ENCODE measurements around the gene TMC3. TPM values are rescaled to one million over a fixed set of nuclear protein-coding genes. Genes with fewer than 3 reads are reported as not detected.

The TMC3 gene
- total RNA-seq, 1 donor from 2014 or later: not detected

DNA sequence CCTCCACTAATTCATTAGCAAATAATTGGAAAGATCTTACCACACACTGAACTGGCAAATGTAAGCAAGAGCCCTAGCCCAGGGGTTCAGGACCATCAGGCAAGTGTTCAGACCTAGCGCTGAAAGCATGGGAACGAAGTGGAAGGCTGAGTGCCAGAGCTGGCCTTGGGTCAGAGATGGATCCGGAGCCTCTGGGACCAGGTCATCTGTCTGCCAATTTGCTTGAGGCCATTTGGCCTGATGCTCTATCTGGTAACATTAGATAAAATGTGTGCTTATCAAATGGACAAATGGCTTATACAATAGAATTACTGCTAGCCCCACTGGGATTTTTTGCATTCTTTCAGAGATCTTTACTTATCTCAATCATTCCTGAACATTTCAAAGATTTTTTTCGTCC lies 1.4 kb upstream of the TMC3 start:
- H3K27me3 ChIP-seq (ENCODE audit: control insufficient read depth, insufficient read depth, low read length): peaks cover 5% of the 10 kb centered on the region
- TF ChIP-seq, protein P1, sequence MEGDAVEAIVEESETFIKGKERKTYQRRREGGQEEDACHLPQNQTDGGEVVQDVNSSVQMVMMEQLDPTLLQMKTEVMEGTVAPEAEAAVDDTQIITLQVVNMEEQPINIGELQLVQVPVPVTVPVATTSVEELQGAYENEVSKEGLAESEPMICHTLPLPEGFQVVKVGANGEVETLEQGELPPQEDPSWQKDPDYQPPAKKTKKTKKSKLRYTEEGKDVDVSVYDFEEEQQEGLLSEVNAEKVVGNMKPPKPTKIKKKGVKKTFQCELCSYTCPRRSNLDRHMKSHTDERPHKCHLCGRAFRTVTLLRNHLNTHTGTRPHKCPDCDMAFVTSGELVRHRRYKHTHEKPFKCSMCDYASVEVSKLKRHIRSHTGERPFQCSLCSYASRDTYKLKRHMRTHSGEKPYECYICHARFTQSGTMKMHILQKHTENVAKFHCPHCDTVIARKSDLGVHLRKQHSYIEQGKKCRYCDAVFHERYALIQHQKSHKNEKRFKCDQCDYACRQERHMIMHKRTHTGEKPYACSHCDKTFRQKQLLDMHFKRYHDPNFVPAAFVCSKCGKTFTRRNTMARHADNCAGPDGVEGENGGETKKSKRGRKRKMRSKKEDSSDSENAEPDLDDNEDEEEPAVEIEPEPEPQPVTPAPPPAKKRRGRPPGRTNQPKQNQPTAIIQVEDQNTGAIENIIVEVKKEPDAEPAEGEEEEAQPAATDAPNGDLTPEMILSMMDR (IDR thresholded peaks at IDR 0.05; ENCODE audit: insufficient read depth, low read length, poor library complexity, severe bottlenecking): no peak
- no peak overlapping the region for H3K4me3 ChIP-seq (ENCODE audit: low read depth, low read length)
- H3K36me3 ChIP-seq (ENCODE audit: control insufficient read depth, insufficient read depth, low read length): no peaks in the 10 kb centered on the region
- no peak for DNase-seq (ENCODE audit: low read depth)

DNA sequence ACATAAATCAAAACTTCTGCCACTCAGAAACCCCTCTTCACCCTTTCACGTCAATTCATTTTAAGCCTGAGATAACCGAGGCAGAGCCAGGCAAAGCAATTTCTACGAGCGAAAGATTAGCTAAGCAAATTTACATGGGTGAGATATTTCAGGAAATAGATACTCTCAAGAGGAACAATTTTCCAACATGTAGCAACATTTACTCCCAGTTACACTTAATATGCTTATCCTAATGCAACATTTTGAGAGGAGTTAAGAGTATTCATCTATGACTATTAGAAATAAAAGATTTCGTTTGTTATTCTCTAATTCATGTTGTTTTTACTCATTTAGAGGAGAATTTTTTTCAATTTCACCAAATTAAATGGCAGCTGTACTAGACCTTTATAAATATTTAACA lies 837 bp downstream of the TMC3 start:
- DNase-seq (ENCODE audit: low read depth): no peak
- TF ChIP-seq, protein P1 (IDR thresholded peaks at IDR 0.05; ENCODE audit: insufficient read depth, low read length, poor library complexity, severe bottlenecking): no peak
- no peaks in the 10 kb centered on the region for H3K36me3 ChIP-seq (ENCODE audit: control insufficient read depth, insufficient read depth, low read length)
- H3K27me3 ChIP-seq (ENCODE audit: control insufficient read depth, insufficient read depth, low read length): peaks cover 5% of the 10 kb centered on the region
- H3K4me3 ChIP-seq (ENCODE audit: low read depth, low read length): no peak overlapping the region

GRCh38 chr15:81372575-81372974 lies 1.4 kb downstream of the TMC3 start:
- peaks cover 5% of the 10 kb centered on the region for H3K27me3 ChIP-seq (ENCODE audit: control insufficient read depth, insufficient read depth, low read length)
- no peaks in the 10 kb centered on the region for H3K36me3 ChIP-seq (ENCODE audit: control insufficient read depth, insufficient read depth, low read length)
- DNase-seq (ENCODE audit: low read depth): no peak
- no peak overlapping the region for H3K4me3 ChIP-seq (ENCODE audit: low read depth, low read length)
- TF ChIP-seq, protein P1 (IDR thresholded peaks at IDR 0.05; ENCODE audit: insufficient read depth, low read length, poor library complexity, severe bottlenecking): no peak

DNA sequence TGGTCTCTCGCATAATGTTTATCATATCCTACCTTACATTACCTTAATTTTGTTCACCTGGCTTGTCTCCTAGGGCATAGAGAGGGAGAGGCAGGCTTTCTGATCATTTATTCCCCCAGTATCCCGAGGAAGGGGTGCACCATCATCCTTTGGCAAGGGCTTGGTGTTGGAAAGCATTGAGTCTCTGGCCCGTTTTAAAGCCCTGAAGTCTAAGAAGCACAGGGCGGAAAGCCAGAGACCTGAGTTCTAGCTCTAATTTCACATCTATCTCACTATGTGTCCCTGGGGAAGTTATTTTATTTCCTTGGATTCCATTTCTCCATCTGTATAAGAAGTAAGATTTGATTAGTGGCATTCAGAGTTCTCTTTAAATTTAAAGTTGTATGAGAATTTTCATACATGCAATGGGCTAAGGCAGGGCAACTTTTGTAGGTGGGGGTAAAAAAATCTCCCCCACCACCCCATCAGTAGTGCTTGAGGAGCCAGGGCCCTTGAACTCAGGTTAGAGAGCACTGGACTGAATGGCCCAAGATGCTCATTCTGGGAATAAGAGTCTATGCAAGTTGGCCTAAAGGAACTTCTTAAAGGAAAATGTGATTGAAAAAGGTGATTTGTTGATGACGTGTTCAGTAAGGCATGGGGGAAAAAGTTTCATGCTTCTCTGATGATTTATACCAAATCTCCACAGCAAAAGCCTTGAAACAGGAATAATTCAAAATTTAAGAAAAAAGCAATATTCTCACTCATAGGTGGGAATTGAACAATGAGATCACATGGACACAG lies 10.1 kb downstream of the TMC3 start:
- DNase-seq (ENCODE audit: low read depth): no peak
- TF ChIP-seq, protein P1 (IDR thresholded peaks at IDR 0.05; ENCODE audit: insufficient read depth, low read length, poor library complexity, severe bottlenecking): no peak
- no peak overlapping the region for H3K4me3 ChIP-seq (ENCODE audit: low read depth, low read length)
- H3K27me3 ChIP-seq (ENCODE audit: control insufficient read depth, insufficient read depth, low read length): no peaks in the 10 kb centered on the region
- no peaks in the 10 kb centered on the region for H3K36me3 ChIP-seq (ENCODE audit: control insufficient read depth, insufficient read depth, low read length)

- H3K36me3 ChIP-seq (ENCODE audit: control insufficient read depth, insufficient read depth, low read length): no peaks in the 10 kb centered on the region
- no peaks in the 10 kb centered on the region for H3K27me3 ChIP-seq (ENCODE audit: control insufficient read depth, insufficient read depth, low read length)
- TF ChIP-seq, protein P1 (IDR thresholded peaks at IDR 0.05; ENCODE audit: insufficient read depth, low read length, poor library complexity, severe bottlenecking): no peak
- no peak for DNase-seq (ENCODE audit: low read depth)
- H3K4me3 ChIP-seq (ENCODE audit: low read depth, low read length): no peak overlapping the region
These were observed 10.7 kb downstream of the TMC3 start for GRCh38 chr15:81363276-81363675.

GRCh38 chr15:81362790-81363189 lies 11.2 kb downstream of the TMC3 start:
- H3K27me3 ChIP-seq (ENCODE audit: control insufficient read depth, insufficient read depth, low read length): no peaks in the 10 kb centered on the region
- H3K4me3 ChIP-seq (ENCODE audit: low read depth, low read length): no peak overlapping the region
- no peaks in the 10 kb centered on the region for H3K36me3 ChIP-seq (ENCODE audit: control insufficient read depth, insufficient read depth, low read length)
- TF ChIP-seq, protein P1 (IDR thresholded peaks at IDR 0.05; ENCODE audit: insufficient read depth, low read length, poor library complexity, severe bottlenecking): no peak
- DNase-seq (ENCODE audit: low read depth): no peak

All from kidney epithelial cell (primary cell).